Activated naive CD8-positive, alpha-beta T cell (primary cell): Measurements from ENCODE around the gene SYNE1.
"Not testable (repeated sequence)": the region's sequence is repeated elsewhere in the genome, so short reads cannot be mapped to it uniquely, and the experiment has no call there.

Experiments used
- H3K27ac Mint-ChIP-seq: one replicate; pipeline ENCODE4 v1.8.0; 2021; ENCODE audit warnings: mixed read lengths
- H3K27me3 Mint-ChIP-seq: one replicate; pipeline ENCODE4 v1.8.0; 2021; ENCODE audit warnings: mixed read lengths
- H3K36me3 Mint-ChIP-seq: one replicate; pipeline ENCODE4 v1.8.0; 2021; ENCODE audit warnings: mixed read lengths
- H3K4me1 Mint-ChIP-seq: one replicate; pipeline ENCODE4 v1.8.0; 2021; ENCODE audit warnings: low read depth, mixed read lengths
- H3K4me3 Mint-ChIP-seq: one replicate; pipeline ENCODE4 v1.8.0; 2021; ENCODE audit warnings: mild to moderate bottlenecking, mixed read lengths
- H3K9me3 Mint-ChIP-seq: one replicate; pipeline ENCODE4 v1.8.0; 2021; ENCODE audit warnings: low read depth, mixed read lengths

SYNE1 gene

GRCh38 chr6:152458648-152459644, 178.2 kb downstream of the SYNE1 start:
- no peaks in the 10 kb centered on the region for H3K9me3 Mint-ChIP-seq

GRCh38 chr6:152457949-152458624, 179.1 kb downstream of the SYNE1 start:
- Mint-ChIP-seq H3K4me1 (peaks cover 7% of the 10 kb centered on the region), H3K36me3 (no peaks in the 10 kb centered on the region), H3K27me3 (peaks cover 1% of the 10 kb centered on the region), H3K4me3 (no peak overlapping the region), H3K27ac (no peak overlapping the region), H3K9me3 (no peaks in the 10 kb centered on the region)

More at GRCh38 chr6:152458648-152459644, 178.2 kb downstream of the SYNE1 start:
- Mint-ChIP-seq H3K36me3 (no peaks in the 10 kb centered on the region), H3K27ac (no peak overlapping the region), H3K4me3 (no peak overlapping the region), H3K27me3 (peaks cover 1% of the 10 kb centered on the region), H3K4me1 (peaks cover 10% of the 10 kb centered on the region)

GRCh38 chr6:152454003-152454402, 183.2 kb downstream of the SYNE1 start:
- H3K4me3 Mint-ChIP-seq = no peak overlapping the region
- no peaks in the 10 kb centered on the region for H3K36me3 Mint-ChIP-seq
- H3K9me3 Mint-ChIP-seq = no peaks in the 10 kb centered on the region
- H3K27me3 Mint-ChIP-seq = peaks cover 2% of the 10 kb centered on the region
- no peaks in the 10 kb centered on the region for H3K4me1 Mint-ChIP-seq
- no peak overlapping the region for H3K27ac Mint-ChIP-seq

GRCh38 chr6:152453421-152453820, 183.7 kb downstream of the SYNE1 start:
- H3K4me1 Mint-ChIP-seq = no peaks in the 10 kb centered on the region
- peaks cover 2% of the 10 kb centered on the region for H3K27me3 Mint-ChIP-seq
- H3K27ac Mint-ChIP-seq = no peak overlapping the region
- H3K4me3 Mint-ChIP-seq = no peak overlapping the region
- no peaks in the 10 kb centered on the region for H3K36me3 Mint-ChIP-seq
- H3K9me3 Mint-ChIP-seq = no peaks in the 10 kb centered on the region

- Mint-ChIP-seq H3K4me1 (no peaks in the 10 kb centered on the region), H3K9me3 (no peaks in the 10 kb centered on the region), H3K4me3 (no peak overlapping the region), H3K27me3 (peaks cover 2% of the 10 kb centered on the region), H3K27ac (no peak overlapping the region), H3K36me3 (no peaks in the 10 kb centered on the region)
Observed at GRCh38 chr6:152452639-152453038, 184.5 kb downstream of the SYNE1 start.

GRCh38 chr6:152450519-152450918, 186.6 kb downstream of the SYNE1 start:
- Mint-ChIP-seq H3K27me3 (peaks cover 2% of the 10 kb centered on the region), H3K4me1 (no peaks in the 10 kb centered on the region), H3K36me3 (no peaks in the 10 kb centered on the region)

GRCh38 chr6:152441902-152442301, 195.3 kb downstream of the SYNE1 start:
- Mint-ChIP-seq H3K4me3 (no peak overlapping the region), H3K9me3 (no peaks in the 10 kb centered on the region), H3K27me3 (no peaks in the 10 kb centered on the region), H3K36me3 (no peaks in the 10 kb centered on the region), H3K4me1 (no peaks in the 10 kb centered on the region), H3K27ac (no peak overlapping the region)

More at GRCh38 chr6:152450519-152450918, 186.6 kb downstream of the SYNE1 start:
- Mint-ChIP-seq H3K4me3 (no peak overlapping the region), H3K27ac (no peak overlapping the region), H3K9me3 (no peaks in the 10 kb centered on the region)

GRCh38 chr6:152435816-152436215, 201.3 kb downstream of the SYNE1 start:
- Mint-ChIP-seq H3K4me3 (no peak overlapping the region), H3K4me1 (no peaks in the 10 kb centered on the region), H3K27me3 (peaks cover 3% of the 10 kb centered on the region), H3K9me3 (no peaks in the 10 kb centered on the region), H3K36me3 (no peaks in the 10 kb centered on the region), H3K27ac (no peak overlapping the region)

GRCh38 chr6:152432758-152433157, 204.4 kb downstream of the SYNE1 start:
- Mint-ChIP-seq H3K27me3 (peaks cover 3% of the 10 kb centered on the region), H3K9me3 (no peaks in the 10 kb centered on the region)

GRCh38 chr6:152428126-152428525, 209.0 kb downstream of the SYNE1 start:
- no peak overlapping the region for H3K27ac Mint-ChIP-seq
- H3K9me3 Mint-ChIP-seq = no peaks in the 10 kb centered on the region
- no peaks in the 10 kb centered on the region for H3K4me1 Mint-ChIP-seq
- H3K36me3 Mint-ChIP-seq = no peaks in the 10 kb centered on the region
- H3K27me3 Mint-ChIP-seq = peaks cover 9% of the 10 kb centered on the region
- no peak overlapping the region for H3K4me3 Mint-ChIP-seq

More at GRCh38 chr6:152432758-152433157, 204.4 kb downstream of the SYNE1 start:
- H3K4me1 Mint-ChIP-seq = no peaks in the 10 kb centered on the region
- H3K36me3 Mint-ChIP-seq = no peaks in the 10 kb centered on the region
- H3K4me3 Mint-ChIP-seq = no peak overlapping the region
- no peak overlapping the region for H3K27ac Mint-ChIP-seq

GRCh38 chr6:152426276-152426675, 210.9 kb downstream of the SYNE1 start:
- Mint-ChIP-seq H3K27ac (no peak overlapping the region), H3K9me3 (no peaks in the 10 kb centered on the region), H3K4me3 (no peak overlapping the region), H3K4me1 (no peaks in the 10 kb centered on the region), H3K36me3 (no peaks in the 10 kb centered on the region), H3K27me3 (peaks cover 10% of the 10 kb centered on the region)

GRCh38 chr6:152423216-152424103, 213.7 kb downstream of the SYNE1 start:
- H3K36me3 Mint-ChIP-seq = no peaks in the 10 kb centered on the region
- no peak overlapping the region for H3K27ac Mint-ChIP-seq
- peaks cover 10% of the 10 kb centered on the region for H3K27me3 Mint-ChIP-seq
- no peaks in the 10 kb centered on the region for H3K4me1 Mint-ChIP-seq
- no peaks in the 10 kb centered on the region for H3K9me3 Mint-ChIP-seq
- no peak overlapping the region for H3K4me3 Mint-ChIP-seq

GRCh38 chr6:152421496-152421895, 215.7 kb downstream of the SYNE1 start:
- H3K4me1 Mint-ChIP-seq, H3K4me3 Mint-ChIP-seq, H3K27me3 Mint-ChIP-seq, H3K36me3 Mint-ChIP-seq, H3K9me3 Mint-ChIP-seq, H3K27ac Mint-ChIP-seq: not testable (repeated sequence)

GRCh38 chr6:152420696-152421095, 216.5 kb downstream of the SYNE1 start:
- Mint-ChIP-seq H3K27me3 (peaks cover 9% of the 10 kb centered on the region), H3K27ac (no peak overlapping the region), H3K4me3 (no peak overlapping the region), H3K36me3 (no peaks in the 10 kb centered on the region), H3K4me1 (no peaks in the 10 kb centered on the region), H3K9me3 (no peaks in the 10 kb centered on the region)
